Measurements from ENCODE around the gene ACKR3.

Gene ACKR3

GRCh38 chr2:236568922-236569572, 578 bp upstream of the ACKR3 start:
- DNase-seq (ENCODE audit: low read depth) = no peak

DNA sequence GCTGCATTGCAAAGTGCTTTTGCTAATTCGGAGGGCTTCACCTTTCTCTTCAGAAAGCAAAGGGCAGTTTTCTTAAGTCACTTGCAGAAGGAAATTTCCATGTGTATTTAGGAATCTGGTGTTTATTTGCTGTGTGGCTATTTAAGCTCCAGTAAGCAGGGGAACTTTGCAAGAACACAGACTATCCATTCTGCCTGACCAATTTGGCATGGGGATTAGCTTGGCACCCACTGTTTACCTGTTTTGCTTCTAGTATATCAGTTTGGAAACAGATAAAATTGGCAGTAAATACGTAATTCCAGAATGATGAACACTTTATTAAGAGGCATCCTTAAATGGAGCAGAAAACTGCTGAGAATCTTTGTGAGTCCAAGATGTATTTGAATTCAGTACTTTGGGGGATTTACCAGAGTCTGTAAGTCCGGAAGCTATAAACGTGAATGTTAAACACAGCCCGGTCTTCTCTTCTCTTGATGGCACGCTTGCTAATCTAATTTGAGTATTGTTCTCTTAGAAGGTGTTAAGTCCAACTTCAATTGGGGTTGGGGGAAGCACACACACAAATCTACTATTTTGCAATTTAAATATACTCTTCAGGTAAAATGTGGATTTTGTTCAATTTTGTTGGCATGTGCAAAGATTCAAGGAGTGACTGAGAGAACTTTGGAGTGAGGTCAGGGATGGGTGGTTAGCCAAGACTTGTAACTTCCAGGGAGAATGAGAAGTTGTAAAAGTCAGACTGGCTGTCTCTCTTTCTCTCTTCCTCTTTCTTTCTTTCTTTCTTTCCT, 650 bp downstream of the ACKR3 start:
- no peak for DNase-seq (ENCODE audit: low read depth)

DNA sequence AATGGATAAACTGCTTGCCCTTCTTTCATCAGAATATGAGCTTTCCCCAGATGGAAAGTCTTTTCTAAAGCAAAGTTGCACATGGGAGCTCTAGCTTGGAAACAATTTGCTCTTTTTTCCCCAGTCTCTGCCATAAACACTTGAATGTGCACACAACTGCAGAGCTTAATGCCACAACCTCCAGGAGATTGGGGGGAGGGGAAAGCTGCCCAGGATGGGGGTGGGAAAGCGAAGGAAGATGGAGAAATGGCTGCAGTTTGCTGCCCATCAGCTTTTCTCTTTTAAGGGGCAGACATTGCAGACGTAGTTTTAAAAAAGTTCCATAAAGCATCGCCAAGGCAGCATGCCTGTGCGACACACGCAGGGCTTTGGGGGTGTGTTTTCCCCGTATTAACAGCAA, 1.5 kb downstream of the ACKR3 start:
- DNase-seq (ENCODE audit: low read depth) = no peak

GRCh38 chr2:236572482-236572881, 2.9 kb downstream of the ACKR3 start:
- no peak for DNase-seq (ENCODE audit: low read depth)

DNA sequence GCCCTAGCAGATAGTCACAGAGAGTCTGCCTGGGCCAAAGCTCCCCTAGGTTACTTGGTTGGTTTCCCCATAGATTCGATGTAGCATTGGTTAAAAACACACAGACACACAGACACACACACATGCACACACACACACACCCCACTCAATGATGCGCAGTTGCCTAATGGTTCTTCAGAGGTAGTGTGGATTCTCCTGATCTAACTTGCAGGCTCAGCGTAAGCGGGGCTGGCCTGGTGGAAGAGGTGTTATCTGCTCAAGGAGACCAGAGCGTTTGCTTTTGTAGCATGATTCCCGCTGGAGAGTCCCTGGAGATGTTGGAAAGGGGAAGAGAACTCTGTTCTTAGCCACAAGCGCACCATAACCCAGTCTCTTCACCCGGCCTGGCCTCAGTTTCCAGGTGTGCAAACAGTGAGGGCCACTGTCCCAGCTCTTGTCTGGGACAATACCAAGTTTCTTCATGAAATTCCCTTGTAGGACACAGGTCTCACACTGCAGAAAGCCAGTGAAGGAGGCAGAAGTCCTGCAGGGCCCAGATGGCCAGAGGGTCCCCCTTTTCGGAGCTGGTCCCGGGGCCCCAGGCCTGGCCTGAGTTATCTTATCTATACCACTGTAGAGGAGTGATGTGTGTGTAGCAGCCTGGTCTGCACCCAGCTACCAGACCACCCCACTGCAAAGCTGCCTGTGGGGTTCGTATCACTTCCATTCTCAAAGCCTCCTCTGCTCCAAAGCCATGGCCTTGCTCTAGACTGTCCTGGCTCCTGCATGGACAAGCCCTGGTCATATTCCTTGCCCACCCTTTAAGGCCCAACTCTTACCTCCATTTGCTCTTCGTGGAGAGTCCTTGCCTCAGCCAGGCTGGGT, 3.7 kb downstream of the ACKR3 start:
- DNase-seq (ENCODE audit: low read depth) = no peak

- DNase-seq (ENCODE audit: low read depth) = no peak
Observed at GRCh38 chr2:236574000-236574399, 4.4 kb downstream of the ACKR3 start.

- DNase-seq (ENCODE audit: low read depth) = no peak
Observed at GRCh38 chr2:236574424-236575145, 5.0 kb downstream of the ACKR3 start.

GRCh38 chr2:236575510-236575909, 5.9 kb downstream of the ACKR3 start:
- DNase-seq (ENCODE audit: low read depth) = no peak

GRCh38 chr2:236576087-236576486, 6.5 kb downstream of the ACKR3 start:
- DNase-seq (ENCODE audit: low read depth) = no peak

DNA sequence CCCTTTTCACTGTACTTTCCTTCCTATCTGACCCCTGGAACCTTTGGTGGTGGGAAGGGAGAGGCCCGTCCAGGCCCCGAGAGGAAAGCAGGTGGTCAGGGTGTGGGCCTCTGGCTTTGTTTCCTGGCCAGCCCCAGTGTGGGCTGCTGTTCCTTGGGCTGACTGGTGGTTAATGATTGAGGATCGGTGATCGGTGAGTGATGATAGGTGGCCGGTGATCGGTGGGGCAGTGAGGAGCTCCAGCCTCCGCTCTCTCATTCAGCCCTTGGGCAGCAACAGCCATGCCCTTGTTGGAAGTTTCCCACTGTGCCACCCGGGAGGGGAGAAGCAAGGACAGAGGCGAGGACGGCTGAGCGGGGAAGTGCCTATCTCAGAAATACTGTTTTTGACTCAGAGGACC, 7.3 kb downstream of the ACKR3 start:
- DNase-seq (ENCODE audit: low read depth) = no peak

- DNase-seq (ENCODE audit: low read depth) = no peak
Observed at GRCh38 chr2:236577481-236578410, 8.1 kb downstream of the ACKR3 start.

GRCh38 chr2:236578411-236578846, 8.8 kb downstream of the ACKR3 start:
- no peak for DNase-seq (ENCODE audit: low read depth)

GRCh38 chr2:236579048-236579745, 9.6 kb downstream of the ACKR3 start:
- DNase-seq (ENCODE audit: low read depth) = no peak

DNA sequence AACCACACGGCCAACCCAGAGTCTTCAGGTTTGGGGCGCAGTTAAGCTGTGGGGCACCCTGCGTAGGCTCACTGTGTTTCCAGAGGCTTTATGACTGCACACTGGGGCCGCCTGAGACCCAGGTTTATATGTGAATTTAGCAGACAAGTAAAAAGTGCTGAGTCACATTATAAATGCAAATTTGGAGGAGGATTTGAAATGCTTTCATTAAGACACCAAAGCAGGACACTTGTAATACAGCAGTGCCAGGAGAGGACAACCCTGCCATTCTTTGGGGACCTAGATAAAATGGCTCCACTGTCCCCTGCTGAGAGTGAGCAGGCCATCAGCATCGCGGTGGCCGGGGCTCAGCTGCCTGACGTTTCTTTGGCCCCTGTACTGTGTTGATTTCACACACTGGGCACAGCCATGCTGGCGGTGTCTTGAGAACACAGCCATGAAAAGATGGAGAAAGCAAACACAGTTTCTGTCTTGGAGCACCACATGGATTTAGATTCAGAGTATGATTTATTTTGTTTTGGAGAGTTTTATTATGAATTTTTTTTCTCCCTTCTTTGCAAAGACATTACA, 10.2 kb downstream of the ACKR3 start:
- no peak for DNase-seq (ENCODE audit: low read depth)

DNA sequence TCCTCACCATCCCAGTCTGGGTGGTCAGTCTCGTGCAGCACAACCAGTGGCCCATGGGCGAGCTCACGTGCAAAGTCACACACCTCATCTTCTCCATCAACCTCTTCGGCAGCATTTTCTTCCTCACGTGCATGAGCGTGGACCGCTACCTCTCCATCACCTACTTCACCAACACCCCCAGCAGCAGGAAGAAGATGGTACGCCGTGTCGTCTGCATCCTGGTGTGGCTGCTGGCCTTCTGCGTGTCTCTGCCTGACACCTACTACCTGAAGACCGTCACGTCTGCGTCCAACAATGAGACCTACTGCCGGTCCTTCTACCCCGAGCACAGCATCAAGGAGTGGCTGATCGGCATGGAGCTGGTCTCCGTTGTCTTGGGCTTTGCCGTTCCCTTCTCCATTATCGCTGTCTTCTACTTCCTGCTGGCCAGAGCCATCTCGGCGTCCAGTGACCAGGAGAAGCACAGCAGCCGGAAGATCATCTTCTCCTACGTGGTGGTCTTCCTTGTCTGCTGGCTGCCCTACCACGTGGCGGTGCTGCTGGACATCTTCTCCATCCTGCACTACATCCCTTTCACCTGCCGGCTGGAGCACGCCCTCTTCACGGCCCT, 11.2 kb downstream of the ACKR3 start:
- DNase-seq (ENCODE audit: low read depth) = no peak

GRCh38 chr2:236581546-236581945, 11.9 kb downstream of the ACKR3 start:
- no peak for DNase-seq (ENCODE audit: low read depth)

DNA sequence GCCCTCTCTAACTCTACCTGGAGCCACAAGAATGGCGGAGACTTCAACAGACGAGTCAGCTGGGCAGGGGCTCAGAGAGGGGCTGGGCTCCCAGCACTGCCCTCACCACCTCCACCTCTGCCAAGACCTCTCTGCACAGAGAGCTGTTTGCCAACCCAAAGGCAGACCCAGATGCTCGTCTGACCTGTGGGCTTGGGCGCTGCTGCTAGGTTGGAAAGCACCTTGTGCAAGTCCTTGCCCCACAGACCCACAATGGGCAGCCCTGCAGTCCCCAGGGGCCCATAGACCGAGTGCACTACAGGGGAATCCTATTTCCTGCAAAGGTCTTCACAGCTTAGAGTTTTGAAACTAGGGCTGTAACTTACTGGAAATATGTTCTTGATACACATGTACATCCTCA, 13.3 kb downstream of the ACKR3 start:
- no peak for DNase-seq (ENCODE audit: low read depth)

DNA sequence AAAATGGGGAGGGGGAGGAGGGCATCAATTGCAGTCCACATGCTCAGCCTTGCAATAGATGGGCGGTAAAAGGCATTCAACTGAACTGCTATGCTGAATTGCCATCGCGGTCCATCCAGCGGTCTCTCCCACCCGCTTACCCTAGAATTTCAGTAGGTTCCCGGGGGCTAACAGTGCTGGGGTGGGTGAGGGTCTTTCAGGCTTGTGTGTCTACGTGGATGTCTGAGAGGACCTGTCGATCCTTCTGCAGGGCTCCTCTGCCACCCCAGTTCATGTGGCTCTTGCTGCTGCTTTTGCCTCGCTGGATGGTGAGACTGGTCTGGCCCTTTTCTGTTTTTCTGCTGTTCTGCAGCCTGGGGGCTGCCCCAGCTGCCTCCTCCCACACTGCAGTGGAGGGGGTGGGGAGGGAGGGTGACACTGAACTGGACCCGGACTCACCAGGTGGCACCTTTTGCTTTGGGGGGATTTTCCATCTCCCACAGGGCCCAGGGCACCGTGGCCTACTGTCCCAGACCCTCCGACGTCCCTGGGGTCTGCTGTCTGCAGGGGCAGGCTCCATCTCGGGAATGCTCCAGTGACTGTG, 14.1 kb downstream of the ACKR3 start:
- DNase-seq (ENCODE audit: low read depth) = no peak

Data from activated T-helper 1 cell treated with Interleukin-2 at 50 U/mL for 16 hours (primary cell).